Right lung (tissue), 10 donors: ENCODE data around the gene METTL6. TPM values are rescaled to one million over a fixed set of nuclear protein-coding genes. Genes with fewer than 3 reads are reported as not detected.
A peak's percentile ranks its signal among the peaks of the same experiment; 100 is the strongest.
"Not testable (repeated sequence)": the region's sequence is repeated elsewhere in the genome, so short reads cannot be mapped to it uniquely, and the experiment has no call there.

Experiments used
- DNase-seq, 2 donors: peaks; one replicate each; pipeline ENCODE4 v3.0.0-alpha.2; 2013
- long read RNA-seq, 8 donors: transcript quantifications; one replicate each; lab custom pipeline, GENCODE V29; 2026
- polyA plus RNA-seq, 5 donors: library from polyadenylated mRNA; unstranded; fragments of 120-200 nt; gene quantifications; one replicate each; pipeline versions ENCODE4 v1.2.1 to v1.2.3, GENCODE V29; 2013; ENCODE audit warnings: inconsistent platforms in 1 of 5, low replicate concordance in 1 of 5; ENCODE audit not compliant: insufficient read length in 5 of 5, insufficient read depth in 1 of 5

Gene METTL6, protein sequence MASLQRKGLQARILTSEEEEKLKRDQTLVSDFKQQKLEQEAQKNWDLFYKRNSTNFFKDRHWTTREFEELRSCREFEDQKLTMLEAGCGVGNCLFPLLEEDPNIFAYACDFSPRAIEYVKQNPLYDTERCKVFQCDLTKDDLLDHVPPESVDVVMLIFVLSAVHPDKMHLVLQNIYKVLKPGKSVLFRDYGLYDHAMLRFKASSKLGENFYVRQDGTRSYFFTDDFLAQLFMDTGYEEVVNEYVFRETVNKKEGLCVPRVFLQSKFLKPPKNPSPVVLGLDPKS
- polyA plus RNA-seq: 10 to 100 TPM; 24.7 to 39.6 (median 34.9) TPM
- long read RNA-seq, donor 1: 0 reads
- long read RNA-seq, donor 2, partial matches to known transcripts: 0 of 3 reads
- long read RNA-seq, donor 2, other reads (novel, unspliced or antisense): 0 of 3 reads
- long read RNA-seq, donor 3, partial matches to known transcripts: 0 of 2 reads
- long read RNA-seq, donor 3, other reads (novel, unspliced or antisense): 0 of 2 reads
- long read RNA-seq, donor 4, full-length matches to known transcripts: 1 of 1 reads
- long read RNA-seq, donor 4, partial matches to known transcripts: 0 of 1 reads
- long read RNA-seq, donor 4, other reads (novel, unspliced or antisense): 0 of 1 reads
- long read RNA-seq, donor 5, partial matches to known transcripts: 0 of 2 reads
- long read RNA-seq, donor 5, other reads (novel, unspliced or antisense): 0 of 2 reads
- long read RNA-seq, donor 6, partial matches to known transcripts: 0 of 9 reads
- long read RNA-seq, donor 6, other reads (novel, unspliced or antisense): 5 of 9 reads
- long read RNA-seq, donor 7, partial matches to known transcripts: 0 of 7 reads
- long read RNA-seq, donor 7, other reads (novel, unspliced or antisense): 0 of 7 reads
- long read RNA-seq, donor 8, partial matches to known transcripts: 0 of 1 reads
- long read RNA-seq, donor 8, other reads (novel, unspliced or antisense): 0 of 1 reads

- peak; percentile 73 to 74 for DNase-seq
These were observed at the start of gene METTL6, which contains the start of gene EAF1 for GRCh38 chr3:15427182-15427880. Gene METTL6 (minus strand): TSS chr3:15427544. CDS start chr3:15426511, 1,033 bp downstream. Gene EAF1 (plus strand): TSS chr3:15427598. CDS start chr3:15427780, 182 bp downstream.

DNA sequence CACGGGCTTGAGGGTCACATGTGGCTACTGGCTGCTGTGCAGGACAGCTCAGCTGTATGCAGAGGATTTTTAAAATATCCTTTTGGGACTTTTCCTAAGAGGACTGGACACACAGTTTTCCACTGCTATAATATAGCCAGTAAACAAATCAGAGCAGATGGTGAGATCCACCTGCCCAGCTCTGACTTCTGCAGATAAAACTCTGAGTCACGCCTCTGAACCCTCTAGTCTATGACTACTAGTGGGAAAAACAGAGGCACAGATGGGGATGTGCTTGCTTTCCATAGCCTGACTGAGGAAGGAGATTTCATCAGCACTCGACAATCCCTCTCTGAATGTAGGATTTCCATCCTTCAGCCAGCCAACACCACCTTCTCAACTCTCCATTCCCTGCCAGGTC, 49.0 kb upstream of the METTL6 start:
- no peak for DNase-seq

GRCh38 chr3:15475161-15475560, 47.8 kb upstream of the METTL6 start:
- no peak for DNase-seq

GRCh38 chr3:15471861-15472260, 44.5 kb upstream of the METTL6 start:
- no peak for DNase-seq

DNA sequence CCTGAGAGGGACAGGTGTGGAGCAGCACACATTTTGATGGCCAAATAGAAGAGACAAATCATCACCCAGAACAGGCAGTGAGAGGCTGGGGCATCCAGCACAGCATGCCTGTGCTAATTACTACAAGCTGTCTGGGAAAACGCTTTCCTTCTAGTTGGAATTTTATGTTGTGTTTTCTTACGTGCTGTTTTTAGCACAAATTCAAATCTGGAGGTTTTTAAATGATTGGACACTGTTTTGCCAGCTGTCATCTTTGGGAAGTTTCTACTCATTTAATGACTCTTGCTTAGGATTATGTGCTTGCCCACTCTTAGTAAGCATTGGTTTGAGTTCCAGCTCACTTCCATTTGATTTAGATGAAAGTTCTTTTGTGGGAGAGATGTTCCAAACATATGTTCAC, 43.5 kb upstream of the METTL6 start:
- DNase-seq: no peak

GRCh38 chr3:15470261-15470660, 42.9 kb upstream of the METTL6 start:
- DNase-seq: no peak

DNA sequence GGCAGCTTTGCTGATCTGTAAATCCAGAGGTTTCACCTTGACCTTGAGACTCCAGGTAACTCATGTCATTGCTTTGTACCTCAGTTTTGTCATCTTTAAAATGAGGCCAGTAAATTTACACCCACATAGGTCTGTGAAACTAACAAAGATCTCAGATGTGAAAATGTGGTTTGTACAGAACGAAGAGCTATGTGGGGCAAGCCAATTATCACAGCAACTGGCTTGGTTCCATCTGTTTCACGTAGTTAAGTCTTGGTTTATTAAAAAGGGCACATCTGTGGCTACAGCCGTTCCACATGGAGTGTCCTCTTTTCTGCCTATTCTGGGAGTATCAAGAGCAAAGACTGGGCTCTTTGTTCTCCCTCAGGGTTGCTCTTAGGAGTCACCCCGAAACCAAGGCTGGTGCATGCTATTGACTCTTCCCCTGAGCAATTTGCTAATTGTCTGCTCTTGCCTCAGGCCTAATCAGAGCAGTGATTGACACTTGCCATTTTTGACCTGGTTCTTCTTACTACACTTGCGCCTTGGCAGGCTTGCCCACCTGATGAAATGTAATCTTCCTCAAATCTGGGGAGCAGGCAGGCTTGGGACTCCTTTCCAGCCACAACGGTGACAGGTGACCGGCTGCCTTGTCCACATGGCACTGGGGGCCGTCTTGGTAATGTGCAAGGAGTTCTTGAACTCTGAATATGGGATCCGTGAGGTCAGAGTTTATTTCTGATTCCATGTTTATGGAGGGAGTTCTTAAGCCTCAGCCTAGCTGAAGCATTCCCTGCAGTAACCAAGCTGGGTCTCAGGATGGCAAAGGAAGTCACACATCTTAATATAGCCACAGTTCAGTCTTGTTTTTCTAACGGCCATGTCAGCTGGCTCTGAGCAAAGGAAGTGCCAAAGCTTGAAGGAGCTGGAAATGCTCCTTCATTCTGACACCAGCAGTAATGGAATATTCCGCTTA, 40.2 kb upstream of the METTL6 start:
- peak; percentile 21 to 26 for DNase-seq

- no peak for DNase-seq
These were observed 38.7 kb upstream of the METTL6 start for GRCh38 chr3:15465876-15466585.

- DNase-seq: no peak
These were observed 35.1 kb upstream of the METTL6 start for GRCh38 chr3:15462451-15462850.

GRCh38 chr3:15460891-15461531, 33.7 kb upstream of the METTL6 start:
- DNase-seq: no peak

DNA sequence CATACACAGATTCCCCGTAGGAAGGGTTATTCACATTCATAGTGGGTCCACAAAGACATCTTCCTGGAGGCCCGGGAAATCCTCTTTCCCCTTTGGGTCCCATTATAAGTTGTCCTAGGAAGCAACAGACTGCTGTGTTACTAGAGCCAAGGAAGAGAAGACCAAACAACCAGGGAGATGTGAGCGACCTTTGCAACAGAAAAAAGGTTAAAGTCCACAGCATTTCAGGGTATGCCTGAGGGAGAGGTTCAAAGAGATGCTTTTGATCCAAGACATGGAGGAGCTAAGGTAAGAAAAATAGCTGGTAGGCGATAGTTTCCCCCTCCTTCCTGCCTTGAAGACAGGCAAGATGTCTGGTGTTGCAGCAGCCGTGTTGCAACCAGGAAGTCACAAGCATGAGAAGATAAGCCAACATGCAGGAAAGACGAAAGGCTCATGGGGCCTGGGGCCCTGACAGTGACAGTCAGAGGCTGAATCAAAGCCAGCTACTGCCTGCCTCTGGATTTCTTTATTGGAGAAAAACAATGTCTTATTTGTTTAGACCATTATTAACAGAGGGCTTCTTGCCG, 31.0 kb upstream of the METTL6 start:
- DNase-seq: no peak

GRCh38 chr3:15456915-15457314, 29.6 kb upstream of the METTL6 start:
- not testable (repeated sequence) for DNase-seq

GRCh38 chr3:15456321-15456720, 29.0 kb upstream of the METTL6 start:
- DNase-seq: no peak

- DNase-seq: no peak
These were observed 28.4 kb upstream of the METTL6 start for GRCh38 chr3:15455756-15456155.

DNA sequence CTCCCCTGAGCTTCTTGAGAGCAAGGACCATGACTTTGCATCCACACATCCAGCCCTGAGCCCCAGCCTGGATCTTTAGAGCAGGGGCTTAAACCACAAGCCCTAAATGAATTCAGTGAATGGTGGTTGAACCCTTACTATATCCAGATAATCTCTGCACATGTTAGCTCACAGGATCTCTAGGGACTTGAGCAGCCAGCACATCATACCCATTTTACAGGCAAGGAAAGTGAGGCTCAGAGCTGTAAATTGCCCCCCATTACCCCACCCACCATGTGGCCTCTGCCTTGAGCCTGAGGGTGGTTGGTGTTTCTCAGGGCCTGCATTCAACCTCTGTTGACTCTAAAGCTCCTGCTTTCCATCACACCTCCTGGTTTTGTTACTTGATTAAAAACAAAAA, 27.6 kb upstream of the METTL6 start:
- DNase-seq: no peak

- no peak for DNase-seq
These were observed 26.8 kb upstream of the METTL6 start for GRCh38 chr3:15453991-15454625.

GRCh38 chr3:15453501-15453900, 26.2 kb upstream of the METTL6 start:
- DNase-seq: no peak

DNA sequence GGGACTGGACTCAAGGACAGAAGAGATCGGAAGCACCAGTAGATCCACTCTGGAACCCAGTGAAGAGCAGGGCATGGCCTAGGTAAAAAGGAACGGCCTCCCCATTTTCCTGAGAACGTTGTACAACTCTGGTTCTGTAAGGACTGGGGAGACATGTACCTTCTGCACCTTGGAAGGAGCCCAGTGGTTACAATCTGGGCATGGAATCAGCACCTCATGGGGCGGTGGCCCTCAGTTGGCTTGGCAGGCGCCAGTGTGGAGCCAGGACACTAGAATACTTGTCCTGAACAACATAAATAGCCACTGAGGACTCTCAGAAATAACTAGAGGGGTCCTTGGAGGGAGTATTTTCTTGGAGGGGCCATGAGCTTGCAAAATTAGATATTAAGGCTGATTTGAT, 25.6 kb upstream of the METTL6 start:
- DNase-seq: no peak
